HFF-Myc (cell line): Measurements from ENCODE around the gene FAM227A.
A peak's percentile ranks its signal among the peaks of the same experiment; 100 is the strongest.
"Not testable (repeated sequence)": the region's sequence is repeated elsewhere in the genome, so short reads cannot be mapped to it uniquely, and the experiment has no call there.

Source experiments
- DNase-seq: peaks from one replicate; pipeline ENCODE4 v3.0.0-alpha.2; 2011; ENCODE audit warnings: low read depth; ENCODE audit errors: extremely low read depth
- H3K4me3 ChIP-seq: replicated peaks from 2 replicates; pipeline ENCODE4 v1.5.1; 2011; ENCODE audit warnings: low read depth, mild to moderate bottlenecking, control low read depth, low read length
- TF ChIP-seq, protein P1 (sequence below): IDR thresholded peaks from 2 replicates; pipeline ENCODE4 v1.5.1; 2012; ENCODE audit warnings: mild to moderate bottlenecking, low read depth, low read length, control low read depth; ENCODE audit errors: missing control alignments

Gene FAM227A

DNA sequence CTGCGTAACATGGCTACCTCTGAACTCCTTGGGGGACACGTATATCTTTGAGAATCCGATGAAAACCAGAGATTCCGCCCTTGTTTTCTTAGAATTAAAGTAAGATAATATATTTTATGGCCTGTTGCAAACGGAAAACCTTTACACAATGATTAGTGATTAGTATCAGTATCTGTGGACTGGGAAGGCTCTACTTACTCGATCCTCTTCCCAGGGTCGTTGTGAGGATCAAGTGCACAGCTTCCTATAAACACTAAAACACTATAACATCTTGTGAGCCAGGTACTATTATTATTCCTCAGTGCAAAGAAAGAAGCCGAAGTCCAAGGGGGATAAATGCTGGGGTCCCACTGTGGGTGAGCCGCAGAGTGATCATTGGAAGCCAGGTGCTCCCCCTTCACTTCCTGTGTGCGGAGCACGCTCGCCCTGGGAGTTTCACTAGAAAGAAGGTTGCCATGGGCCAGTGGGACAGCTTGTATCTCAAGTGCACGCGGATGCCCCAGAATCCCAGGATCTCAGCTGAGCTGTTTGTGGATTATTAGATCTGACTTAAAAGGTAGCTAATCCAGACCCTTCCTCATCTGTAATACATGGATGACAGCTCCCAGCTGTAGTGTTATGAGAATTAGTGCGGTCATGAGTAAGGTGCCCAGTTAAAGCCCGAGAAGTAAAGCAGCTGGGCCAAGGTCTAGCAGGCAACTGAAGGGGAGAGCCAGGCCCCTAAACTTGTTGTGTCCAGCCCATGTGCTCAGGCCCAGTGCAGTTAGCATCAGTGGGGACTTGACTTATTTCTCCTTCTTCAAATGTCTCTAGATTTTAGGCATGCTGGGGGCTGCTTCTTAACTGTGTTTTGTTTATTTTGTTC, 1.1 kb upstream of the FAM227A start:
- H3K4me3 ChIP-seq = peak overlapping the region; percentile 91
- DNase-seq = no peak
- TF ChIP-seq, protein P1, sequence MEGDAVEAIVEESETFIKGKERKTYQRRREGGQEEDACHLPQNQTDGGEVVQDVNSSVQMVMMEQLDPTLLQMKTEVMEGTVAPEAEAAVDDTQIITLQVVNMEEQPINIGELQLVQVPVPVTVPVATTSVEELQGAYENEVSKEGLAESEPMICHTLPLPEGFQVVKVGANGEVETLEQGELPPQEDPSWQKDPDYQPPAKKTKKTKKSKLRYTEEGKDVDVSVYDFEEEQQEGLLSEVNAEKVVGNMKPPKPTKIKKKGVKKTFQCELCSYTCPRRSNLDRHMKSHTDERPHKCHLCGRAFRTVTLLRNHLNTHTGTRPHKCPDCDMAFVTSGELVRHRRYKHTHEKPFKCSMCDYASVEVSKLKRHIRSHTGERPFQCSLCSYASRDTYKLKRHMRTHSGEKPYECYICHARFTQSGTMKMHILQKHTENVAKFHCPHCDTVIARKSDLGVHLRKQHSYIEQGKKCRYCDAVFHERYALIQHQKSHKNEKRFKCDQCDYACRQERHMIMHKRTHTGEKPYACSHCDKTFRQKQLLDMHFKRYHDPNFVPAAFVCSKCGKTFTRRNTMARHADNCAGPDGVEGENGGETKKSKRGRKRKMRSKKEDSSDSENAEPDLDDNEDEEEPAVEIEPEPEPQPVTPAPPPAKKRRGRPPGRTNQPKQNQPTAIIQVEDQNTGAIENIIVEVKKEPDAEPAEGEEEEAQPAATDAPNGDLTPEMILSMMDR = no peak

DNA sequence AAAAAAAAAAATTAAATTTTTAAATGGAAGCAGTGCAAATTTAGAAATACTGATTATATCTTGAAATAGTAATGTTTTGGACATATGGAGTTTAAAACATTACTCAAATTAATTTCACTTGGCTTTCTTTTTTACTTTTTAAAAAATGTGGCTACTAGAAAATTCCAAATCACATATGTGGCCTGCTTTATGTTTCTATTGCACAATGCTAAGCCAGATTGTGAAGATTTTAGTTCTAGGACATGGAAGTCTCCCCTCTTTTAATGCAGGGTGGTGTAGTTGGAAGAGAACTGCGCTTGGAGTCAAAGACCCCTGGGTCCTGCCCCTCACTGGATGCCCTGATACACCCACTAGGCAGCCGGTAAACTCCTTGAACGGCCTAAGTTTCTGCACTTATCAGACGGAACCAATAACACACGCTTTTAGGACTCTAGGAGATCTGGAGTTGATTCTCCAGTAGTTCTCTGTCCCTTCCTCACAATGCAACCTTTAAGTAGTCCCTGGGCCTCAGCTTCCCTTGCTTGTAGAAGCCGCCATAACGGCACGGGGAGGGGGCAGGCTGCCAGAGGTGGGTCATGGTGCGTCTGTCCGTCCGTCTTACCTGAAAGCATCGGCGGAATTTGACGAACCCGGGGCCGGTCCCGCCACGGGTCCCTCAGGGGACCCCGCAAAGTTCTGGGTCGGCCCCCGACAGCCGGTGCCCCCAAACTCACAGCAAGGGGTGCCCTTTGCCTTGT, 505 bp downstream of the FAM227A start:
- no peak for DNase-seq
- TF ChIP-seq, protein P1 = no peak
- H3K4me3 ChIP-seq = peak overlapping the region; percentile 91

DNA sequence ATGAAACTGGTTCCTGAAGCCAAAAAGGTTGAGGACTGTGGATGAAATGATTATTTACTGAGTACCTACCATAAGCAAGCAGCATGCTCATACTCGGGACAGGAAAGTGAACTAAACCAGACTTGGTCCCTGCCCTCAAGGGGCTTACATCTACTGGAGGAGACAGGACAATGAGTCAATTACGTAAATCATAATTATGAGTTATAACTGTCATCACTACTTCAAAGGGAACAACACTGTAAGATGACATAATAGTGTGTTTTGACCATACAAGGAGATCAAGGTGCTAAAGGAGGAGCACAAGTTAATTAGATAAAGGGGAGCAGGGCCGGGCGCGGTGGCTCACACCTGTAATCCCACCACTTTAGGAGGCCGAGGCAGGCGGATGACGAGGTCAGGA, 2.5 kb downstream of the FAM227A start:
- no peak overlapping the region for H3K4me3 ChIP-seq
- TF ChIP-seq, protein P1 = no peak
- no peak for DNase-seq

DNA sequence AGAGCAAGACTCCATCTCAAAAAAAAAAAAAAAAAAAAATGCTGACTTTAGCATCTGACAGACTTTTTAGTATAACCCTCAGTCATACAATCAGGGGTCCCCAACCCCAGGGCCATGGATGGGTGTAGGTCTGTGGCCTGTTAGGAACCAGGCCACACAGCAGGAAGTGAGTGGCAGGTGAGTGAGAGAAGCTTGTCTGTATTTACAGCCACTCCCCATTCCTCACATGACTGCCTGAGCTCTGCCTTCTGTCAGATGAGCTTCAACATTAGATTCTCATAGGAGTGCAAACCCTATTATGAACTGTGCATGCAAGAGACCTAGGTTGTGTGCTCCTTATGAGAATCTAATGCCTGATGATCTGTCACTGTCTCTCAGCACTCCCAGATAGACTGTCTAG, 3.3 kb downstream of the FAM227A start:
- DNase-seq = no peak
- no peak overlapping the region for H3K4me3 ChIP-seq
- TF ChIP-seq, protein P1 = no peak

DNA sequence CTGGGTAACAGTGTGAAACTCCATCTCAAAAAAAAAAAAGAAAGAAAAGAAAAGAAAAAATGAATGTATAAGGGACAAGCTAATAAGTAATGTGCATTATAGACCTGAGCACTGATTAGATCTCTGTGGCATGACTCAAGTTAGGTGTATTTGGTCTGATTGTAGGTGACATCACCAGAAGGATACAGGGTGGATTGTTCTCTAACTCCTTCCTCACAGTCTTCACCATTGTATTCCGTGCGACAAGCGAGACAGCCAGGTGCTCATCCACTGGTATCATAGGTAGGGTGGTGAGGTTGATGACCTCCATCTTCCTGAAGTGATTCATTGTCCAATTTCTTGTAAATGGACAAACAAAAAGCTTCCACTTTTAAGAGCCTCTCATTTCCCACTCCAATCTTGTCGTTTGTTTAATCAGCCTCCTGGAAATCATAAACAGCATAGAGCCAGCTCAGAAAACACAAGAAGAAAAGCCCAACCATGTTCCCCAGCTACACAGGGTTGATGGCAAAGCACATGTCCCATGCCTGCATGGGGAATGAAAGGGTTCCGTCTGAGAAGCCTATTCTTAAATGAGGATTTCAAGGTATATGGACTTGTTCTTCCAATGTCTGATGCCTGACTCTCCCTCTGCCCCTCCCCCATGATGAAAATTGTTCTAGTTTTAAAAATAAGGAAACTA, 6.2 kb downstream of the FAM227A start:
- TF ChIP-seq, protein P1 = no peak
- no peak for DNase-seq

DNA sequence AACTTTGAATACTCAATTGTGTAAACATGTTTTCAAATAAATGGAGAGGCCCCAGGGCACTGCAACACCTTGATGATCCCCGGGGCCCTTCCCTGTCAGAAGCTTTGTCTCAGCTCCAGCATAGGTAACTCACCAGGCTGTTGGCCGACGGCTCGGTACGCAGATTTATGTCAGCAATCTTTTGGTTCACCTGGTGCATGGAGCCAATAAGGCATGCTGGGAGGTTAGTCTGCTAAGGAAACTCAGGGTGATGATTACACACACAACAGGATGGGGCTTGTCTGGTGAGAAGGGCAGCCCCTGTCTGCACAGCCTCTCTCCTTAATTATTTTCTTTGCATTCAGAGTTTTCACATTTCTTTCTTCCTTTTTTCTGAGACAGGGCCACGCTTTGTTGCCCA, 10.8 kb downstream of the FAM227A start:
- DNase-seq = no peak
- H3K4me3 ChIP-seq = no peak overlapping the region
- TF ChIP-seq, protein P1 = no peak

More for the DNA sequence above, 6.2 kb downstream of the FAM227A start:
- no peak overlapping the region for H3K4me3 ChIP-seq

DNA sequence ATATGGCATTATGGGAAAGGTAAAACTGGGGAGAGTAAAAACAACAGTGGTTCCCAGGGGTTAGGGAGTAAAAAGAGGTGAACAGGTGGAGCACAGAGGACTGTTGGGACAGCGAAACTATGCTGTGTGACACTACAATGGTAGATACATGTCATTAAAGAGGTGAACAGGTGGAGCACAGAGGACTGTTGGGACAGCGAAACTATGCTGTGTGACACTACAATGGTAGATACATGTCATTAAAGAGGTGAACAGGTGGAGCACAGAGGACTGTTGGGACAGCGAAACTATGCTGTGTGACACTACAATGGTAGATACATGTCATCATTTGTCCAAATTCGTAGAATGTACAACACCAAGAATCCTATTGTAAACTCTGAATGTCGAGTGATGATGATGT, 11.9 kb downstream of the FAM227A start:
- not testable (repeated sequence) for DNase-seq, H3K4me3 ChIP-seq
